GM12878 (cell line): Measurements from ENCODE around the gene RNF7. TPM values are rescaled to one million over a fixed set of nuclear protein-coding genes. Genes with fewer than 3 reads are reported as not detected.
A peak's percentile ranks its signal among the peaks of the same experiment; 100 is the strongest.

ENCODE experiments used
- ATAC-seq: fragments of 200-7000 bp; cut with Tn5 transposase; 3 replicates; pipeline ENCODE4 v1.9.1; 2020; ENCODE audit warnings: mild to moderate bottlenecking, moderate library complexity
- BruUV-seq: library from RNA; stranded (reverse); fragments of 400-500 nt; replicated peaks from 2 replicates; lab custom pipeline; 2021; lab: Mats Ljungman, UMichigan
- CTCF ChIA-PET: fragments of 300-600 bp; sonication (Branson Sonifier 250); formaldehyde crosslinking; extraction: SDS; loops from one replicate; lab custom pipeline; 2021; ENCODE audit warnings: inconsistent platforms; lab: Yijun Ruan, JAX
- POLR2A ChIA-PET: fragments of 350-600 bp; formaldehyde crosslinking; extraction: SDS; loops from one replicate; lab custom pipeline; 2021; ENCODE audit warnings: inconsistent platforms; lab: Charles Lee
- RAD21 ChIA-PET: fragments of 300-600 bp; sonication (Branson Sonifier 250); formaldehyde crosslinking; loops from one replicate; lab custom pipeline; 2023; ENCODE audit warnings: antibody characterized with exemption; ENCODE audit not compliant: unreplicated experiment; lab: Charles Lee
- SMC1A ChIA-PET: fragments of 300-600 bp; sonication (Branson Sonifier 250); formaldehyde crosslinking; loops from one replicate; lab custom pipeline; 2023; ENCODE audit not compliant: unreplicated experiment, uncharacterized antibody; lab: Charles Lee
- DNase-seq: peaks from one replicate; pipeline ENCODE4 v3.0.0-alpha.2; 2011; ENCODE audit warnings: low read depth, low spot score
- FAIRE-seq: peaks from 3 replicates; lab custom pipeline; 2011; peaks lifted over from hg19 to GRCh38; lab: Jason Lieb, UNC
- H2AFZ ChIP-seq: 2 replicates; pipeline ENCODE4 v1.6.0; 2011; ENCODE audit warnings: low read depth, low read length, control low read depth; ENCODE audit not compliant: control insufficient read depth
- H3K27ac ChIP-seq: 2 replicates; pipeline ENCODE4 v1.5.1; 2011; ENCODE audit warnings: control low read depth; ENCODE audit not compliant: control insufficient read depth, insufficient read depth
- H3K27me3 ChIP-seq, 2 experiments: replicated peaks in 1 of 2; 2 replicates each; pipeline versions ENCODE4 v1.6.0 to v1.6.1; 2011; ENCODE audit warnings: low read length in 1 of 2; ENCODE audit not compliant: control insufficient read depth in 2 of 2, insufficient read depth in 2 of 2
- H3K36me3 ChIP-seq, 2 experiments: 2 replicates each; pipeline ENCODE4 v1.5.1; 2011; ENCODE audit warnings: low read length in 1 of 2; ENCODE audit not compliant: control insufficient read depth in 2 of 2, insufficient read depth in 2 of 2
- H3K4me1 ChIP-seq: 2 replicates; pipeline ENCODE4 v1.6.1; 2011; ENCODE audit warnings: mild to moderate bottlenecking, low read length, moderate library complexity, mixed read lengths; ENCODE audit not compliant: control insufficient read depth, insufficient read depth
- H3K4me2 ChIP-seq: 2 replicates; pipeline ENCODE4 v1.6.0; 2011; ENCODE audit warnings: control low read depth; ENCODE audit not compliant: control insufficient read depth, insufficient read depth
- H3K4me3 ChIP-seq: fragments of 200-600 bp; sonication (generic); 2 replicates; pipeline ENCODE4 v1.5.1; 2016
- H3K79me2 ChIP-seq: 2 replicates; pipeline ENCODE4 v1.6.0; 2011; ENCODE audit warnings: low read length; ENCODE audit not compliant: control insufficient read depth, insufficient read depth
- H3K9ac ChIP-seq: 2 replicates; pipeline ENCODE4 v1.8.0; 2011; ENCODE audit warnings: low read length, control low read depth, mixed read lengths; ENCODE audit not compliant: control insufficient read depth, insufficient read depth
- H3K9me3 ChIP-seq: replicated peaks from 3 replicates; pipeline ENCODE4 v1.5.1; 2011; ENCODE audit warnings: mild to moderate bottlenecking, low read length; ENCODE audit not compliant: control insufficient read depth, insufficient read depth
- H4K20me1 ChIP-seq: 2 replicates; pipeline ENCODE4 v1.6.0; 2011; ENCODE audit not compliant: control insufficient read depth, insufficient read depth
- CBX5 ChIP-seq: sonication (generic); IDR thresholded peaks from 2 replicates; pipeline ENCODE4 v1.6.1; 2016; ENCODE audit warnings: low read depth, moderate library complexity, mild to moderate bottlenecking, inconsistent platforms
- CREM ChIP-seq: IDR thresholded peaks from 2 replicates; pipeline ENCODE4 v1.6.1; 2014; ENCODE audit warnings: antibody characterized with exemption, low read depth
- E2F4 ChIP-seq: IDR thresholded peaks from 2 replicates; pipeline ENCODE4 v1.6.1; 2012; ENCODE audit warnings: low read depth, low read length, improper control_type of control experiment
- EED ChIP-seq: sonication (generic); IDR thresholded peaks from 2 replicates; pipeline ENCODE4 v1.6.1; 2016; ENCODE audit warnings: antibody characterized with exemption, low read depth
- HDGF ChIP-seq: fragments of 450-650 bp; IDR thresholded peaks from 2 replicates; pipeline ENCODE4 v1.6.1; 2016; ENCODE audit warnings: antibody characterized with exemption
- LARP7 ChIP-seq: fragments of 450-650 bp; IDR thresholded peaks from 2 replicates; pipeline ENCODE4 v1.6.1; 2017; ENCODE audit warnings: mild to moderate bottlenecking
- MTA3 ChIP-seq: IDR thresholded peaks from 2 replicates; pipeline ENCODE4 v1.6.1; 2012; ENCODE audit warnings: low read length, inconsistent platforms, borderline replicate concordance
- PAX5 ChIP-seq: IDR thresholded peaks from 2 replicates; pipeline ENCODE4 v1.6.1; 2011; ENCODE audit warnings: low read depth, low read length, borderline replicate concordance
- POLR2A ChIP-seq: IDR thresholded peaks from 2 replicates; pipeline ENCODE4 v1.6.1; 2011; ENCODE audit warnings: low read depth, mild to moderate bottlenecking, low read length
- POLR2AphosphoS5 ChIP-seq: IDR thresholded peaks from 2 replicates; pipeline ENCODE4 v1.6.1; 2011; ENCODE audit warnings: mild to moderate bottlenecking, low read length, inconsistent platforms
- TBL1XR1 ChIP-seq: IDR thresholded peaks from 2 replicates; pipeline ENCODE4 v1.6.1; 2012; ENCODE audit warnings: low read depth, low read length, improper control_type of control experiment
- TCF12 ChIP-seq: IDR thresholded peaks from 2 replicates; pipeline ENCODE4 v1.6.1; 2011; ENCODE audit warnings: low read depth, mild to moderate bottlenecking, low read length
- ZNF384 ChIP-seq: IDR thresholded peaks from 2 replicates; pipeline ENCODE4 v1.6.1; 2012; ENCODE audit warnings: low read depth, mild to moderate bottlenecking, low read length, improper control_type of control experiment, borderline replicate concordance
- ZSCAN29 ChIP-seq: fragments of 450-650 bp; IDR thresholded peaks from 2 replicates; pipeline ENCODE4 v1.6.1; 2017; ENCODE audit warnings: mild to moderate bottlenecking, moderate library complexity
- WGBS: methylation state at CpG from one replicate; pipeline ENCODE4 v1.1.6; 2016; ENCODE audit warnings: low lambda C conversion rate; ENCODE audit not compliant: insufficient replicate concordance, insufficient coverage; ENCODE audit errors: missing lambda C conversion rate; 5-methylcytosine and 5-hydroxymethylcytosine counted together
- in situ Hi-C: fragments of 300-500 bp; cut with MboI; formaldehyde crosslinking; loops from 9 replicates; pipeline ENCODE4 v1.14.3; 2018; ENCODE audit warnings: mixed read lengths
- intact Hi-C: fragments of 100-400 bp; cut with micrococcal nuclease; formaldehyde crosslinking; loops from one replicate; pipeline ENCODE4 v1.14.2; 2022; ENCODE audit not compliant: unreplicated experiment
- polyA plus RNA-seq, 11 experiments: library from polyadenylated mRNA; depleted of rRNA in 4 of 11; unstranded in 6 of 11; stranded (reverse) in 5 of 11; fragments of >200 nt; fragmentation: Nextera tagmentation in 4 of 11; fragmentation: Illumina TruSeq in 1 of 11; extraction: Ambion mirVana in 4 of 11; extraction: Trizol in 1 of 11; gene quantifications; 1 replicate in 1 of 11; 2 replicates in 10 of 11; pipeline versions ENCODE4 v1.2.1 to v1.2.3, GENCODE V29; 2011 to 2016; ENCODE audit warnings: inconsistent platforms in 2 of 11, missing spikeins in 2 of 11, low read depth in 1 of 11
- total RNA-seq, 4 experiments: library from RNA; depleted of rRNA in 3 of 4; stranded (reverse); fragments of >200 nt in 3 of 4; fragmentation: Illumina TruSeq in 1 of 4; extraction: Trizol in 1 of 4; gene quantifications; 2 replicates each; pipeline versions ENCODE4 v1.2.1 to v1.2.3, GENCODE V29; 2013 to 2021

Gene RNF7
- total and polyA plus RNA-seq, 10 of the 15 experiments (the other 5 are each of a cell fraction or from before 2014, with no cell fraction given): 36.0 to 146 (median 76.4) TPM

GRCh38 chr3:141795741-141796080, 57.6 kb downstream of the RNF7 start:
- no peak overlapping the region for H2AFZ ChIP-seq
- H3K27ac ChIP-seq: no peak overlapping the region
- in situ Hi-C loops (no loop called here), intact Hi-C loops (no loop called here)
- TF ChIP-seq LARP7 (no peak), TBL1XR1 (no peak), ZNF384 (no peak), HDGF (no peak), POLR2A (no peak), POLR2AphosphoS5 (no peak)
- H3K36me3 ChIP-seq: no peaks in the 10 kb centered on the region
- no peak overlapping the region for H3K4me3 ChIP-seq
- 77% methylated on average over 5 of the region's 5 CpGs for WGBS
- BruUV-seq: no TSS peak
- H3K4me2 ChIP-seq: no peak overlapping the region
- SMC1A ChIA-PET: no interaction called here
- no peak overlapping the region for H3K9ac ChIP-seq
- no peaks in the 10 kb centered on the region for H3K79me2 ChIP-seq
- peaks cover 19% of the 10 kb centered on the region for H3K4me1 ChIP-seq
- no peaks in the 10 kb centered on the region; a peak in 1 of 4 replicates for H3K27me3 ChIP-seq
- DNase-seq (no peak), FAIRE-seq (no peak), ATAC-seq (no peak)
- CTCF ChIA-PET: interaction anchor here (0.6 to 0.9 kb wide), 2 partner anchors 56 to 248 kb away, joined by 3 read pairs; no protein-coding TSS in a partner anchor
- RAD21 ChIA-PET: no interaction called here
- H4K20me1 ChIP-seq: no peaks in the 10 kb centered on the region
- H3K9me3 ChIP-seq: no peaks in the 10 kb centered on the region
- POLR2A ChIA-PET: no interaction called here

GRCh38 chr3:141796081-141796888, 58.2 kb downstream of the RNF7 start:
- DNase-seq: peak; percentile 63
- no peaks in the 10 kb centered on the region for H3K79me2 ChIP-seq
- H3K36me3 ChIP-seq: no peaks in the 10 kb centered on the region
- peak overlapping the region; percentile 92 for H2AFZ ChIP-seq
- intact Hi-C loops: no loop called here
- H3K27ac ChIP-seq: no peak overlapping the region
- ChIA-PET POLR2A (no interaction called here), CTCF (interaction anchor here (0.6 to 0.9 kb wide), 2 partner anchors 56 to 249 kb away, joined by 3 read pairs; no protein-coding TSS in a partner anchor), RAD21 (no interaction called here), SMC1A (interaction anchor here (1.0 kb wide), 1 partner anchor 13 kb away, joined by 4 read pairs; no protein-coding TSS in a partner anchor)
- H3K4me3 ChIP-seq: no peak overlapping the region
- H4K20me1 ChIP-seq: no peaks in the 10 kb centered on the region
- 20% methylated on average over 11 of the region's 11 CpGs for WGBS
- FAIRE-seq: peak; percentile 69
- peaks cover 19% of the 10 kb centered on the region for H3K4me1 ChIP-seq
- in situ Hi-C loops: no loop called here
- H3K4me2 ChIP-seq: peak overlapping the region; percentile 79; the same call in 1 of the 2 replicates
- H3K9ac ChIP-seq: no peak overlapping the region
- BruUV-seq: no TSS peak
- no peaks in the 10 kb centered on the region for H3K9me3 ChIP-seq
- ATAC-seq: peak; percentile 92
- H3K27me3 ChIP-seq: no peaks in the 10 kb centered on the region; a peak in 1 of 4 replicates
- 0 out of 2 replicates have a peak, but pooled peaks have one; percentile 34 for TF ChIP-seq EED
- TF ChIP-seq ZSCAN29: no peak
- TF ChIP-seq E2F4: no peak
- peak; percentile 60; the same call in 1 of the 2 replicates for TF ChIP-seq MTA3
- peak; percentile 4; the same call in 1 of the 2 replicates for TF ChIP-seq CREM
- TF ChIP-seq TCF12: peak; percentile 79; the same call in 1 of the 2 replicates
- TF ChIP-seq PAX5: 0 out of 2 replicates have a peak, but pooled peaks have one; percentile 24
- TF ChIP-seq CBX5: 0 out of 2 replicates have a peak, but pooled peaks have one; percentile 47
